Epidermal melanocyte (primary cell): Measurements from ENCODE around the gene IPO13.

Experiments
- DNase-seq: peaks from one replicate; pipeline ENCODE4 v3.0.0; 2011; ENCODE audit warnings: low spot score; ENCODE audit not compliant: insufficient read length

Gene IPO13, protein sequence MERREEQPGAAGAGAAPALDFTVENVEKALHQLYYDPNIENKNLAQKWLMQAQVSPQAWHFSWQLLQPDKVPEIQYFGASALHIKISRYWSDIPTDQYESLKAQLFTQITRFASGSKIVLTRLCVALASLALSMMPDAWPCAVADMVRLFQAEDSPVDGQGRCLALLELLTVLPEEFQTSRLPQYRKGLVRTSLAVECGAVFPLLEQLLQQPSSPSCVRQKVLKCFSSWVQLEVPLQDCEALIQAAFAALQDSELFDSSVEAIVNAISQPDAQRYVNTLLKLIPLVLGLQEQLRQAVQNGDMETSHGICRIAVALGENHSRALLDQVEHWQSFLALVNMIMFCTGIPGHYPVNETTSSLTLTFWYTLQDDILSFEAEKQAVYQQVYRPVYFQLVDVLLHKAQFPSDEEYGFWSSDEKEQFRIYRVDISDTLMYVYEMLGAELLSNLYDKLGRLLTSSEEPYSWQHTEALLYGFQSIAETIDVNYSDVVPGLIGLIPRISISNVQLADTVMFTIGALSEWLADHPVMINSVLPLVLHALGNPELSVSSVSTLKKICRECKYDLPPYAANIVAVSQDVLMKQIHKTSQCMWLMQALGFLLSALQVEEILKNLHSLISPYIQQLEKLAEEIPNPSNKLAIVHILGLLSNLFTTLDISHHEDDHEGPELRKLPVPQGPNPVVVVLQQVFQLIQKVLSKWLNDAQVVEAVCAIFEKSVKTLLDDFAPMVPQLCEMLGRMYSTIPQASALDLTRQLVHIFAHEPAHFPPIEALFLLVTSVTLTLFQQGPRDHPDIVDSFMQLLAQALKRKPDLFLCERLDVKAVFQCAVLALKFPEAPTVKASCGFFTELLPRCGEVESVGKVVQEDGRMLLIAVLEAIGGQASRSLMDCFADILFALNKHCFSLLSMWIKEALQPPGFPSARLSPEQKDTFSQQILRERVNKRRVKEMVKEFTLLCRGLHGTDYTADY

GRCh38 chr1:43946236-43947060 is at the start of gene IPO13:
TSS of gene IPO13 (plus strand) at chr1:43946950. CDS start at chr1:43947601, 651 bp downstream.
- DNase-seq: peak; percentile 99

DNA sequence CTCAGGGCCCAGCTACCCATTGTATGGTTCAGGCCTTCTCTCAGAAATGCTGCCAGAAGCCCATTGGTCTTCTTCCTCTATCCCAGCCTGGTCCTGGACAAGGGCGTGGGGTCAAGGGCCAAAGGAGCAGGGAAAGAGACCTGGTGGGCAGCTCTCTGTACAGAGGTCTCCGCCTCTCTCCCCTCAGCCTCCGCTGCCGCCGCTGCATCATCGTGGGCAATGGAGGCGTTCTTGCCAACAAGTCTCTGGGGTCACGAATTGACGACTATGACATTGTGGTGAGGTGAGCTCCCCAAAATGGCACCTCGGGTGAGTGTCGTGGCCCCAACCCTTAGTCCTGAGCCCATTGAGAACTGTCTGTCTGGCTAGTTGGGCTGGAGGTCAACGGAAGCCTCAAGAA is 47.8 kb upstream of the IPO13 start:
- no peak for DNase-seq

DNA sequence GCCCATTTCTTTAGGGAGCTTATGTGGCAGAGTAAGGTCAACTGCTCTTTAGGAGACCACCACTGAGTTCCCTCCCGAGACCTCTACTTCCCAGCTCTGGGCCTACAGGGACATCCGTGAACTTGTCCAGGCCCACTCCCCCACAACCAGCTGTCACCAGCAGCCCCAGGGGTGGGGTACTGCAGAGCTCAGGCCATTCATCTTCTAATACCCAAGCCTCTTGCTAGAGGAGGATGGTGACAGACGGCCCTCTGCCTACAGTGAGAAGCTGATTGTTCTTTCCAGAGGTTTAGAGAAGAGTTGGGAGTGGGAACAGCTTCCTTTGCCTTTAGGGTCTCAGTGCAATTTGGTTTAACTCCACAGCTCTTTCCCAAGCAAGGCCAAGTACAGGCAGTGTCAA is 46.4 kb upstream of the IPO13 start:
- no peak for DNase-seq

- no peak for DNase-seq
Observed at GRCh38 chr1:43901196-43901961, 45.4 kb upstream of the IPO13 start.

- no peak for DNase-seq
Observed at GRCh38 chr1:43902058-43902831, 44.5 kb upstream of the IPO13 start.

DNA sequence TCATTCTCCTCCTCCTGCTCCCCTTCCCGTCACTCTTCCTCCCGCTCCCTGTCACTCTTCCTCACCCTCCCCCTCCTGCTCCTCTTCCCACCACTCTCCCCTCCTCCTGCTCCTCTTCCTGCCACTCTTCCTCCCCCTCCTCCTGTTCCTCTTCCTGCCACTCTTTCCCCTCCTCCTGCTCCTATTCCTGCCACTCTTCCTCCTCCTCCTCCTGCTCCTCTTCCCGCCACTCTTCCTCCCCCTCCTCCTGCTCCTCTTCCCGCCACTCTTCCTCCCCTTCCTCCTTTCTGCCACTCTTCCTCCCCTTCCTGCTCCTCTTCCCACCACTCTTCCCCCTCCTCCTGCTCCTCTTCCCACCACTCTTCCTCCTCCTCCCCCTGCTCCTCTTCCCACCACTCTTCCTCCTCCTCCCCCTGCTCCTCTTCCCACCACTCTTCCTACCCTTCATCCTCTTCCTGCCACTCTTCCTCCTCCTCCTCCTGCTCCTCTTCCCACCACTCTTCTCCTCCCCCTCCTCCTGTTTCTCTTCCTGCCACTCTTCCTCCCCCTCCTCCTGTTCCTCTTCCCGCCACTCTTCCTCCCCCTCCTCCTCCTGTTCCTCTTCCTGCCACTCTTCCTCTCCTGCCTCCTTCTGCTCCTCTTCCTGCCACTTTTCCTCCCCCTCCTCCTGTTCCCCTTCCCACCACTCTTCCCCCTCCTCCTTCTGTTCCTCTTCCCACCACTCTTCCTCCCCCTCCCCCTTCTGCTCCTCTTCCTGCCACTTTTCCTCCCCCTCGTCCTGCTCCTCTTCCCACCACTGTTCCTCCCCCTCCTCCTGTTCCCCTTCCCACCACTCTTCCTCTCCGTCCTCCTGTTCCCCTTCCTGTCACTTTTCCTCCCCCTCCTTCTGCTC is 41.8 kb upstream of the IPO13 start:
- no peak for DNase-seq

GRCh38 chr1:43908226-43908625 is 38.5 kb upstream of the IPO13 start:
- DNase-seq: no peak

DNA sequence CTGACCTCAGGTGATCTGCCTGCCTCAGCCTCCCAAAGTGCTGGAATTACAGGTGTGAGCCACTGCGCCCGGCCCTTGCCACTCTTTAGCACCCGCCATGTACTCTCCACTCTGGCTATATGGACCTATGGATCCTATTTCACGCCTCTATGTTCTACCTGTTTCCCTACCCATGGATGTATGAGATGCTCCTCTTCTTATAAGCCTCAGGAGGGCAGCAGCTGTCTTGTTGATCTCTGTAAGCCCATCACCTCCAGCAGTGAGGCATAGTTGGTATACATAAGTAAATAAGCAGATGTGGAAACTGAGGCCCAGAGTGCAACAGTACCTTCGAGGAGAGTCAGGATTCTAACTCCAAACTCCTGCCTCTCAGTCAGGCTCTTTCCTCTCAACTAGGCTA is 37.9 kb upstream of the IPO13 start:
- no peak for DNase-seq

GRCh38 chr1:43910343-43910742 is 36.4 kb upstream of the IPO13 start:
- no peak for DNase-seq

GRCh38 chr1:43912607-43913006 is 34.1 kb upstream of the IPO13 start:
- no peak for DNase-seq

DNA sequence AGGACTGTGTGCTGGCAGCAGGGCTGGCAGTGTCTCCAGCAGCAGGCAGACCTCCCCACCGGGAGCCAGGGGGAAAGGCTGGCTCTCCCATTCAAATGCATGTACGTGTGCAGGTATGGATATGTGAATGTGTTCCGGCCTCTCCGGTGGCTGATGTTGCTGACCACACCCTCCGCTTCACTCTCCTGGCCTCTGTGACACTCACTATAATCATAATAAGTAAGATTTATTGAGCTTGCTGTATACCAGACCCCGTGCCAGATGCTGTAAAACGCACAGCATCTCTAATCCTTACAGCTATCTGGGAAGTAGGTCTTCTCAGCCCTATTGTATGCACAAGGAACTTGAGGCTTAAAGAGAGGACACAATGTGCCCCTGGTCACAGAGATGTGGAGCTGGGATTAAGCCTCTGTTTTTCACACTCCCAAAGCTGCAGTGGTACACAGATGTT is 33.7 kb upstream of the IPO13 start:
- no peak for DNase-seq

DNA sequence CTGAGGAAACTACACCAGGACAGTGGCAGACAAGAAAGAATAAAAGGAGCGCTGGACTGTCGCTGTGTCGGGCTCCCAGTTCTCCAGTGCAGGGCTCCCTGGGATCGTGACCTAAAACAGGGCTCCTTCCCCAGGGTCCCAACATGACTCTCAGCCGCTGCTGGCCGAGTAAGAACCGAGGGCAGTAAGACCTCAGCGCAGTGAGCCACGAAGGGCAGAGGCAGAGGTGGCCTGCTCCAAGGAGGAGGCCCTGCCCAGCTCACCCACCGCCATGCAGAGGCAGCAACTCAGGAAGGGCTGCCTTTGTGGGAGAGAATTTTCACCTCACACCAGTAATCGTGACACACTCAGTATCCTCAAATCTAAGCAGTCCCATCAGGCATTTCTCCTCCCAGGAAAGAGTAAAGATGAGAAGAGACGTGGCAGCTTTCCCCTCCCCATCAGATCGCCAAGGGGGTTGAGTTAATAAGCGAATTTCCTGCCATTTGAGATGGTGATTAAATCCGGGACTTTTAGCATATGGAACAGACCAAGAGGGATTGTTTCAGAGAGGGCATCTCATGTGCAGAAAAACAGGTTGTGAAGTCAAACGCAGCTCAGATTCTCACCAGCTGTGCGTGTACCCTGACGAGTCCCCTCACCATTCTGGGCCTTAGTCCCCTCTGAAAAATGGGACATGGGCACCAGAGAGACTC is 32.9 kb upstream of the IPO13 start:
- DNase-seq: no peak

GRCh38 chr1:43914576-43915525 is 31.9 kb upstream of the IPO13 start:
- no peak for DNase-seq

GRCh38 chr1:43919906-43920305 is 26.8 kb upstream of the IPO13 start:
- no peak for DNase-seq

GRCh38 chr1:43921022-43921421 is 25.7 kb upstream of the IPO13 start:
- DNase-seq: no peak

- no peak for DNase-seq
Observed at GRCh38 chr1:43924516-43924915, 22.2 kb upstream of the IPO13 start.

GRCh38 chr1:43925846-43926245 is 20.9 kb upstream of the IPO13 start:
- no peak for DNase-seq
